Parathyroid adenoma (tissue), 2 donors: Measurements from ENCODE around the gene SOX5.

Source experiments
- H2AFZ ChIP-seq: fragments of 300-600 bp; sonication (generic); one replicate; pipeline ENCODE4 v1.7.0; 2017; ENCODE audit warnings: antibody characterized with exemption, mild to moderate bottlenecking
- H3K27ac ChIP-seq: fragments of 300-600 bp; sonication (generic); one replicate; pipeline ENCODE4 v1.7.0; 2017
- H3K27me3 ChIP-seq: fragments of 300-600 bp; sonication (generic); one replicate; pipeline ENCODE4 v1.7.0; 2017; ENCODE audit warnings: low read length; ENCODE audit not compliant: control insufficient read depth, insufficient read depth
- H3K36me3 ChIP-seq: fragments of 300-600 bp; sonication (generic); one replicate; pipeline ENCODE4 v1.7.0; 2017; ENCODE audit warnings: low read length; ENCODE audit not compliant: control insufficient read depth, insufficient read depth
- H3K4me1 ChIP-seq: fragments of 300-600 bp; sonication (generic); one replicate; pipeline ENCODE4 v1.7.0; 2017; ENCODE audit warnings: control low read depth
- H3K4me2 ChIP-seq: fragments of 300-600 bp; sonication (generic); one replicate; pipeline ENCODE4 v1.7.0; 2017; ENCODE audit warnings: low read length
- H3K4me3 ChIP-seq: fragments of 300-600 bp; sonication (generic); one replicate; pipeline ENCODE4 v1.7.0; 2017; ENCODE audit warnings: low read depth, low read length
- H3K79me2 ChIP-seq: fragments of 300-600 bp; sonication (generic); one replicate; pipeline ENCODE4 v1.7.0; 2017; ENCODE audit warnings: control low read depth
- H3K9ac ChIP-seq: fragments of 300-600 bp; sonication (generic); one replicate; pipeline ENCODE4 v1.7.0; 2017; ENCODE audit warnings: mild to moderate bottlenecking
- H3K9me3 ChIP-seq: fragments of 300-600 bp; sonication (generic); one replicate; pipeline ENCODE4 v1.7.0; 2017; ENCODE audit warnings: low read length; ENCODE audit not compliant: control insufficient read depth
- CTCF ChIP-seq: fragments of 300-600 bp; sonication (generic); IDR thresholded peaks from one replicate; pipeline ENCODE4 v1.7.0; 2017; ENCODE audit warnings: antibody characterized with exemption, mild to moderate bottlenecking
- donor health status: primary hyperparathyroidism.

SOX5 gene

GRCh38 chr12:23655884-23656283, 293.6 kb downstream of the SOX5 start:
- no peaks in the 10 kb centered on the region for H3K9me3 ChIP-seq
- H3K4me2 ChIP-seq: no peak overlapping the region
- H3K4me3 ChIP-seq: no peak overlapping the region
- H3K9ac ChIP-seq: no peak overlapping the region
- no peak for TF ChIP-seq CTCF
- no peaks in the 10 kb centered on the region for H3K4me1 ChIP-seq
- H3K27me3 ChIP-seq: peaks cover 2% of the 10 kb centered on the region
- H3K27ac ChIP-seq: no peak overlapping the region
- H3K36me3 ChIP-seq: no peaks in the 10 kb centered on the region
- no peaks in the 10 kb centered on the region for H3K79me2 ChIP-seq
- H2AFZ ChIP-seq: no peak overlapping the region

GRCh38 chr12:23655112-23655511, 294.4 kb downstream of the SOX5 start:
- no peak overlapping the region for H3K9ac ChIP-seq
- H3K9me3 ChIP-seq: no peaks in the 10 kb centered on the region
- H3K79me2 ChIP-seq: no peaks in the 10 kb centered on the region
- H3K36me3 ChIP-seq: no peaks in the 10 kb centered on the region
- no peak for TF ChIP-seq CTCF
- H3K27ac ChIP-seq: no peak overlapping the region
- no peak overlapping the region for H3K4me2 ChIP-seq
- H3K4me1 ChIP-seq: no peaks in the 10 kb centered on the region
- peaks cover 2% of the 10 kb centered on the region for H3K27me3 ChIP-seq
- no peak overlapping the region for H2AFZ ChIP-seq
- no peak overlapping the region for H3K4me3 ChIP-seq

GRCh38 chr12:23648546-23648945, 300.9 kb downstream of the SOX5 start:
- Histone ChIP-seq H3K4me1 (no peaks in the 10 kb centered on the region), H3K36me3 (no peaks in the 10 kb centered on the region), H3K27me3 (no peaks in the 10 kb centered on the region), H3K27ac (no peak overlapping the region), H2AFZ (no peak overlapping the region), H3K9me3 (no peaks in the 10 kb centered on the region), H3K4me2 (no peak overlapping the region), H3K4me3 (no peak overlapping the region), H3K9ac (no peak overlapping the region), H3K79me2 (no peaks in the 10 kb centered on the region)
- no peak for TF ChIP-seq CTCF

GRCh38 chr12:23640754-23641153, 308.7 kb downstream of the SOX5 start:
- TF ChIP-seq CTCF: no peak
- no peak overlapping the region for H3K27ac ChIP-seq
- no peaks in the 10 kb centered on the region for H3K9me3 ChIP-seq
- no peak overlapping the region for H3K4me3 ChIP-seq
- H3K4me1 ChIP-seq: no peaks in the 10 kb centered on the region
- H3K4me2 ChIP-seq: no peak overlapping the region
- no peak overlapping the region for H3K9ac ChIP-seq
- no peaks in the 10 kb centered on the region for H3K79me2 ChIP-seq
- H3K36me3 ChIP-seq: no peaks in the 10 kb centered on the region
- no peaks in the 10 kb centered on the region for H3K27me3 ChIP-seq
- H2AFZ ChIP-seq: no peak overlapping the region

GRCh38 chr12:23634344-23634743, 315.1 kb downstream of the SOX5 start:
- Histone ChIP-seq H3K79me2 (no peaks in the 10 kb centered on the region), H3K4me1 (no peaks in the 10 kb centered on the region), H3K27ac (no peak overlapping the region), H3K27me3 (no peaks in the 10 kb centered on the region), H3K4me3 (no peak overlapping the region), H3K4me2 (no peak overlapping the region), H3K9me3 (no peaks in the 10 kb centered on the region), H3K9ac (no peak overlapping the region), H2AFZ (no peak overlapping the region), H3K36me3 (no peaks in the 10 kb centered on the region)
- no peak for TF ChIP-seq CTCF
